ENCODE data around the gene RBM20. TPM values are rescaled to one million over a fixed set of nuclear protein-coding genes. Genes with fewer than 3 reads are reported as not detected.

RBM20 gene
- total and polyA plus RNA-seq, 2 experiments from 2014 or later = 3.7 to 4.0 TPM

- Histone ChIP-seq H3K4me3 (no peak overlapping the region), H4K20me1 (ENCODE audit: insufficient read depth, poor library complexity, severe bottlenecking) (peaks cover 13% of the 10 kb centered on the region), H3K9me2 (replicated peaks; ENCODE audit: insufficient read depth) (no peaks in the 10 kb centered on the region), H3K4me2 (no peak overlapping the region), H3K79me2 (peaks cover 56% of the 10 kb centered on the region), H3K27me3 (no peaks in the 10 kb centered on the region), H2AFZ (no peak overlapping the region), H3K36me3 (replicated peaks; ENCODE audit: insufficient read depth, low read depth) (no peaks in the 10 kb centered on the region), H3K9me3 (ENCODE audit: low read depth) (no peaks in the 10 kb centered on the region), H3K4me1 (ENCODE audit: insufficient read depth) (no peaks in the 10 kb centered on the region), H3K27ac (no peak overlapping the region)
- WGBS (ENCODE audit: low lambda C conversion rate, missing lambda C conversion rate) = 97% methylated on average over 1 of the region's 1 CpG
- no peak for DNase-seq (ENCODE audit: low spot score)
- TF ChIP-seq EZH2 (IDR thresholded peaks at IDR 0.05; ENCODE audit: borderline replicate concordance) = no peak
- no peak for TF ChIP-seq CTCF (IDR thresholded peaks at IDR 0.05; ENCODE audit: poor library complexity)
- no peak for TF ChIP-seq EZH2phosphoT487 (IDR thresholded peaks at IDR 0.05; ENCODE audit: low read depth, severe bottlenecking, unreplicated experiment)
Observed at GRCh38 chr10:110887560-110887959, 243.4 kb downstream of the RBM20 start.

Small RNA genes within 50 kb of the gene (small RNA-seq; reads per million reads assigned to genes)
- not detected for gene RF00019
- gene RN7SKP288 = not detected
- gene RNA5SP327 = not detected

Other genes starting within 250 kb of the RBM20 start
- gene DUSP5, start 146.4 kb upstream of the RBM20 start, total RNA-seq = 47.5 and 49.6 TPM in 2 replicates
- gene DUSP5, start 146.4 kb upstream of the RBM20 start, polyA plus RNA-seq = 54.2 and 60.7 TPM in 2 replicates
- 35.4 and 40.8 TPM in 2 replicates for gene SMC3, start 76.6 kb upstream of the RBM20 start, total RNA-seq
- 53.5 and 64.1 TPM in 2 replicates for gene SMC3, start 76.6 kb upstream of the RBM20 start, polyA plus RNA-seq
- 246 and 315 TPM in 2 replicates for gene PDCD4, start 227.6 kb downstream of the RBM20 start, total RNA-seq
- gene PDCD4, start 227.6 kb downstream of the RBM20 start, polyA plus RNA-seq = 791 and 862 TPM in 2 replicates

All from hepatocyte (in vitro differentiated cells).